Measurements from ENCODE around the gene C4BPA. TPM values are rescaled to one million over a fixed set of nuclear protein-coding genes. Genes with fewer than 3 reads are reported as not detected.

The C4BPA gene
- total and polyA plus RNA-seq, 10 of the 15 experiments (the other 5 are each of a cell fraction or from before 2014, with no cell fraction given): 0.31 TPM; not detected in 9

DNA sequence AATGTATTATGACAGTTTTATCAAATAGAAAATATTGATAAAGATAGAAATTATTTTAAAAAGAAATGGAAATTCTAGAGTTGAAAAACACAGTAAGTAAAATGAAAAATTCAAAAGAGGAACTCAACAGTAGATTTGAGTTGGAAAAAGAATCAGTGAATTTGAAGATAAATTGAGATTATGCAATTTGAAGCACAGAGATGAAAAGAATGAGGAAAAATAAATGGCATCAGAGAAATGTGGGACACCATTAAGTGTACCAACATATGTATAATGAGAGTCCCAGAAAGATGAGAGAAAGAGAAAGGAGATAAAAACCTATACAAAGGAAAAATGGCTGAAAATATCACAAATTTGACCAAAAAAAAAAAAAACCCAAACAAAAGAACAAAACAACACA, 25.0 kb downstream of the C4BPA start (continued):
- TF ChIP-seq CREB1 (IDR thresholded peaks at IDR 0.05; ENCODE audit: low read depth) (no peak), EP300 (IDR thresholded peaks at IDR 0.05; ENCODE audit: borderline replicate concordance in 1 of 2, control insufficient read depth in 1 of 2, low read depth in 2 of 2, low read length in 2 of 2) (no peak), EED (IDR thresholded peaks at IDR 0.05; ENCODE audit: low read depth) (no peak)

DNA sequence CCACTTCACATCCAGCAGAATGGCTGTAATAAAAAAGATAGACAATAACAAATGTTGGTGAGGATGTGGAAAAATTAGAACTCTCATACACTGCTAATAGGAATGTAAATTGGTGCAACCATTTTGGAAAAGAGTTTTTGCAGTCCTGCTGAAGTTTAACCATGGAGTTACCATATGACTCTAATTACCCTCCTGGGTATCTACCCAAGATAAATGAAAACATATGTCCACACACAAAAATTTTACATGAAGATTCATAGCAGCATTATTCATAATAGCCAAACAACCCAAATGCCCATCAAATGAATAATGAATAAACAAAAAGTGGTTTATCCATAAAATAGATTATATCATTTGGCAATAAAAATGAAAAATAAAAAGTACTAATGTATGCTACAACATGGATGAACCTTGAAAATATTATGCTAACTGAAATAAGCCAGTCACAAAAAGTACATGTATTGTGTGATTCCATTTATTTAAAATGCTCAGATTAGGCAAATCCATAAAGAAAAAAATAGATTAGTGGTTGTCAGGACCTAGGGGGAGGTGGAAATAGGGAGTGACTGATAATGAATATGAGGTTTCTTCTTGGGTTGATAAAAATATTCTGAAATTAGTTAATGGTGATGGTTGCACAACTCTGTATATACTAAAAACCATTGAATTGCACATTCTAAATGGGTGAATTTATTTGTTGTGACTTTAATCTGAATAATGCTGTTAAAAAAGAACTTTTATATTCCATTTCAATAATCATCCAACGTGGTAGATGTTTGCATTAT, 26.4 kb downstream of the C4BPA start:
- Histone ChIP-seq H3K4me1 (ENCODE audit: control insufficient read depth, insufficient read depth, low read length) (no peaks in the 10 kb centered on the region), H3K27me3 (replicated peaks in 1 of 2; ENCODE audit: control insufficient read depth in 2 of 2, insufficient read depth in 2 of 2, low read length in 1 of 2) (no peaks in the 10 kb centered on the region), H4K20me1 (ENCODE audit: control insufficient read depth, insufficient read depth) (no peaks in the 10 kb centered on the region), H2AFZ (ENCODE audit: control insufficient read depth, low read depth, low read length) (no peak overlapping the region), H3K9me3 (replicated peaks; ENCODE audit: control insufficient read depth, insufficient read depth, low read length) (peaks cover 3% of the 10 kb centered on the region), H3K9ac (ENCODE audit: control insufficient read depth, insufficient read depth, low read length) (no peak overlapping the region), H3K4me3 (no peak overlapping the region), H3K4me2 (ENCODE audit: control insufficient read depth, insufficient read depth) (no peak overlapping the region), H3K27ac (ENCODE audit: control insufficient read depth, insufficient read depth) (no peak overlapping the region), H3K79me2 (ENCODE audit: control insufficient read depth, insufficient read depth, low read length) (no peaks in the 10 kb centered on the region), H3K36me3 (ENCODE audit: control insufficient read depth in 2 of 2, insufficient read depth in 2 of 2, low read length in 1 of 2) (no peaks in the 10 kb centered on the region)
- CTCF ChIA-PET: no interaction called here
- FAIRE-seq (no peak), ATAC-seq (no peak), DNase-seq (ENCODE audit: low read depth, low spot score) (no peak)
- WGBS (ENCODE audit: insufficient coverage, insufficient replicate concordance, low lambda C conversion rate, missing lambda C conversion rate): 0% methylated on average over 1 of the region's 1 CpG
- intact Hi-C loops (cut with micrococcal nuclease; ENCODE audit: unreplicated experiment) (no loop called here), in situ Hi-C loops (cut with MboI) (no loop called here)
- POLR2A ChIA-PET: no interaction called here
- SMC1A ChIA-PET (ENCODE audit: uncharacterized antibody, unreplicated experiment): no interaction called here
- BruUV-seq (replicated peaks): no TSS peak
- RAD21 ChIA-PET (ENCODE audit: unreplicated experiment): no interaction called here
- TF ChIP-seq KDM1A (IDR thresholded peaks at IDR 0.05; ENCODE audit: borderline replicate concordance): no peak
- no peak for TF ChIP-seq NBN (IDR thresholded peaks at IDR 0.05)
- no peak for TF ChIP-seq POLR2AphosphoS5 (IDR thresholded peaks at IDR 0.05; ENCODE audit: low read length)
- TF ChIP-seq RB1 (IDR thresholded peaks at IDR 0.05; ENCODE audit: borderline replicate concordance): no peak
- TF ChIP-seq HDGF (IDR thresholded peaks at IDR 0.05): no peak
- TF ChIP-seq, protein P1, sequence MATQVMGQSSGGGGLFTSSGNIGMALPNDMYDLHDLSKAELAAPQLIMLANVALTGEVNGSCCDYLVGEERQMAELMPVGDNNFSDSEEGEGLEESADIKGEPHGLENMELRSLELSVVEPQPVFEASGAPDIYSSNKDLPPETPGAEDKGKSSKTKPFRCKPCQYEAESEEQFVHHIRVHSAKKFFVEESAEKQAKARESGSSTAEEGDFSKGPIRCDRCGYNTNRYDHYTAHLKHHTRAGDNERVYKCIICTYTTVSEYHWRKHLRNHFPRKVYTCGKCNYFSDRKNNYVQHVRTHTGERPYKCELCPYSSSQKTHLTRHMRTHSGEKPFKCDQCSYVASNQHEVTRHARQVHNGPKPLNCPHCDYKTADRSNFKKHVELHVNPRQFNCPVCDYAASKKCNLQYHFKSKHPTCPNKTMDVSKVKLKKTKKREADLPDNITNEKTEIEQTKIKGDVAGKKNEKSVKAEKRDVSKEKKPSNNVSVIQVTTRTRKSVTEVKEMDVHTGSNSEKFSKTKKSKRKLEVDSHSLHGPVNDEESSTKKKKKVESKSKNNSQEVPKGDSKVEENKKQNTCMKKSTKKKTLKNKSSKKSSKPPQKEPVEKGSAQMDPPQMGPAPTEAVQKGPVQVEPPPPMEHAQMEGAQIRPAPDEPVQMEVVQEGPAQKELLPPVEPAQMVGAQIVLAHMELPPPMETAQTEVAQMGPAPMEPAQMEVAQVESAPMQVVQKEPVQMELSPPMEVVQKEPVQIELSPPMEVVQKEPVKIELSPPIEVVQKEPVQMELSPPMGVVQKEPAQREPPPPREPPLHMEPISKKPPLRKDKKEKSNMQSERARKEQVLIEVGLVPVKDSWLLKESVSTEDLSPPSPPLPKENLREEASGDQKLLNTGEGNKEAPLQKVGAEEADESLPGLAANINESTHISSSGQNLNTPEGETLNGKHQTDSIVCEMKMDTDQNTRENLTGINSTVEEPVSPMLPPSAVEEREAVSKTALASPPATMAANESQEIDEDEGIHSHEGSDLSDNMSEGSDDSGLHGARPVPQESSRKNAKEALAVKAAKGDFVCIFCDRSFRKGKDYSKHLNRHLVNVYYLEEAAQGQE (IDR thresholded peaks at IDR 0.05; ENCODE audit: low read depth, low read length): no peak
- no peak for TF ChIP-seq MYC (IDR thresholded peaks at IDR 0.05; ENCODE audit: insufficient read depth, insufficient read length, insufficient replicate concordance, low read length, severe bottlenecking)
- no peak for TF ChIP-seq BRCA1 (IDR thresholded peaks at IDR 0.05; ENCODE audit: low read depth, low read length)
- TF ChIP-seq, protein P2, sequence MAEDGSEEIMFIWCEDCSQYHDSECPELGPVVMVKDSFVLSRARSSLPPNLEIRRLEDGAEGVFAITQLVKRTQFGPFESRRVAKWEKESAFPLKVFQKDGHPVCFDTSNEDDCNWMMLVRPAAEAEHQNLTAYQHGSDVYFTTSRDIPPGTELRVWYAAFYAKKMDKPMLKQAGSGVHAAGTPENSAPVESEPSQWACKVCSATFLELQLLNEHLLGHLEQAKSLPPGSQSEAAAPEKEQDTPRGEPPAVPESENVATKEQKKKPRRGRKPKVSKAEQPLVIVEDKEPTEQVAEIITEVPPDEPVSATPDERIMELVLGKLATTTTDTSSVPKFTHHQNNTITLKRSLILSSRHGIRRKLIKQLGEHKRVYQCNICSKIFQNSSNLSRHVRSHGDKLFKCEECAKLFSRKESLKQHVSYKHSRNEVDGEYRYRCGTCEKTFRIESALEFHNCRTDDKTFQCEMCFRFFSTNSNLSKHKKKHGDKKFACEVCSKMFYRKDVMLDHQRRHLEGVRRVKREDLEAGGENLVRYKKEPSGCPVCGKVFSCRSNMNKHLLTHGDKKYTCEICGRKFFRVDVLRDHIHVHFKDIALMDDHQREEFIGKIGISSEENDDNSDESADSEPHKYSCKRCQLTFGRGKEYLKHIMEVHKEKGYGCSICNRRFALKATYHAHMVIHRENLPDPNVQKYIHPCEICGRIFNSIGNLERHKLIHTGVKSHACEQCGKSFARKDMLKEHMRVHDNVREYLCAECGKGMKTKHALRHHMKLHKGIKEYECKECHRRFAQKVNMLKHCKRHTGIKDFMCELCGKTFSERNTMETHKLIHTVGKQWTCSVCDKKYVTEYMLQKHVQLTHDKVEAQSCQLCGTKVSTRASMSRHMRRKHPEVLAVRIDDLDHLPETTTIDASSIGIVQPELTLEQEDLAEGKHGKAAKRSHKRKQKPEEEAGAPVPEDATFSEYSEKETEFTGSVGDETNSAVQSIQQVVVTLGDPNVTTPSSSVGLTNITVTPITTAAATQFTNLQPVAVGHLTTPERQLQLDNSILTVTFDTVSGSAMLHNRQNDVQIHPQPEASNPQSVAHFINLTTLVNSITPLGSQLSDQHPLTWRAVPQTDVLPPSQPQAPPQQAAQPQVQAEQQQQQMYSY (CRISPR knock-in tag; IDR thresholded peaks at IDR 0.05): no peak
- no peak for TF ChIP-seq IKZF1 (conservative IDR thresholded peaks at IDR 0.05)
- TF ChIP-seq, protein P3, sequence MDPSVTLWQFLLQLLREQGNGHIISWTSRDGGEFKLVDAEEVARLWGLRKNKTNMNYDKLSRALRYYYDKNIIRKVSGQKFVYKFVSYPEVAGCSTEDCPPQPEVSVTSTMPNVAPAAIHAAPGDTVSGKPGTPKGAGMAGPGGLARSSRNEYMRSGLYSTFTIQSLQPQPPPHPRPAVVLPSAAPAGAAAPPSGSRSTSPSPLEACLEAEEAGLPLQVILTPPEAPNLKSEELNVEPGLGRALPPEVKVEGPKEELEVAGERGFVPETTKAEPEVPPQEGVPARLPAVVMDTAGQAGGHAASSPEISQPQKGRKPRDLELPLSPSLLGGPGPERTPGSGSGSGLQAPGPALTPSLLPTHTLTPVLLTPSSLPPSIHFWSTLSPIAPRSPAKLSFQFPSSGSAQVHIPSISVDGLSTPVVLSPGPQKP (IDR thresholded peaks at IDR 0.05; ENCODE audit: low read depth, low read length): no peak
